HepG2 (cell line): Measurements from ENCODE around the gene ACAD11. TPM values are rescaled to one million over a fixed set of nuclear protein-coding genes. Genes with fewer than 3 reads are reported as not detected.

Experiments used
- ATAC-seq: fragments of 200-7000 bp; cut with Tn5 transposase; 3 replicates; pipeline ENCODE4 v1.9.1; 2020; ENCODE audit warnings: mild to moderate bottlenecking, moderate library complexity
- BruUV-seq: library from RNA; stranded (reverse); fragments of 400-500 nt; replicated peaks from 2 replicates; lab custom pipeline; 2021; lab: Mats Ljungman, UMichigan
- CTCF ChIA-PET: fragments of 300-600 bp; formaldehyde crosslinking; extraction: SDS; loops from one replicate; lab custom pipeline; 2021; ENCODE audit warnings: low total read pairs, inconsistent platforms, low intra/inter-chr PET ratio; lab: Yijun Ruan, JAX
- POLR2A ChIA-PET: fragments of 350-600 bp; sonication (Branson Sonifier 250); formaldehyde crosslinking; loops from one replicate; lab custom pipeline; 2020; ENCODE audit warnings: antibody characterized with exemption, inconsistent platforms; lab: Yijun Ruan, JAX
- DNase-seq: peaks from one replicate; pipeline ENCODE4 v3.0.0-alpha.2; 2015; ENCODE audit warnings: low spot score
- FAIRE-seq: peaks from 3 replicates; lab custom pipeline; 2011; peaks lifted over from hg19 to GRCh38; lab: Jason Lieb, UNC
- H2AFZ ChIP-seq: one replicate; pipeline ENCODE4 v1.6.1; 2011; ENCODE audit warnings: low read length, inconsistent platforms
- H3K27ac ChIP-seq: fragments of 300-600 bp; 3 replicates; pipeline ENCODE4 v1.8.0; 2011; ENCODE audit warnings: mixed run types, mild to moderate bottlenecking, mixed read lengths, low read length, inconsistent platforms; ENCODE audit not compliant: insufficient read depth; ENCODE audit errors: extremely low read length
- H3K27me3 ChIP-seq, 2 experiments: fragments of 200-600 bp in 1 of 2; 2 replicates in 1 of 2; 3 replicates in 1 of 2; pipeline versions ENCODE4 v1.6.0 to v1.8.0; 2011; ENCODE audit warnings: low read length in 2 of 2, mild to moderate bottlenecking in 2 of 2, moderate library complexity in 2 of 2, inconsistent platforms in 1 of 2; ENCODE audit not compliant: insufficient read depth in 2 of 2, control insufficient read depth in 1 of 2
- H3K36me3 ChIP-seq, 2 experiments: fragments of 200-600 bp in 1 of 2; replicated peaks in 1 of 2; 2 replicates in 1 of 2; 3 replicates in 1 of 2; pipeline versions ENCODE4 v1.5.1 to v1.8.0; 2011; ENCODE audit warnings: low read length in 2 of 2, inconsistent platforms in 1 of 2; ENCODE audit not compliant: insufficient read depth in 2 of 2, control insufficient read depth in 1 of 2
- H3K4me1 ChIP-seq: 2 replicates; pipeline ENCODE4 v1.5.1; 2012; ENCODE audit warnings: low read length, inconsistent platforms; ENCODE audit not compliant: insufficient read depth
- H3K4me2 ChIP-seq: 2 replicates; pipeline ENCODE4 v1.6.0; 2011; ENCODE audit warnings: low read depth, low read length, inconsistent platforms
- H3K4me3 ChIP-seq, 3 experiments: fragments of 200-600 bp in 1 of 3; sonication (generic), shearing (Covaris generic) in 1 of 3; replicated peaks in 1 of 3; 2 replicates each; pipeline ENCODE4 v1.5.1; 2011 to 2016; ENCODE audit warnings: low read length in 3 of 3, inconsistent platforms in 2 of 3, low read depth in 2 of 3, mild to moderate bottlenecking in 2 of 3, control low read depth in 1 of 3, mixed read lengths in 1 of 3; ENCODE audit not compliant: insufficient read depth in 1 of 3
- H3K79me2 ChIP-seq: one replicate; pipeline ENCODE4 v1.6.1; 2011; ENCODE audit warnings: low read length, inconsistent platforms; ENCODE audit not compliant: insufficient read depth
- H3K9ac ChIP-seq: 2 replicates; pipeline ENCODE4 v1.6.0; 2011; ENCODE audit warnings: mild to moderate bottlenecking, low read depth, low read length, inconsistent platforms; ENCODE audit not compliant: insufficient read depth
- H3K9me3 ChIP-seq: 2 replicates; pipeline ENCODE4 v1.5.1; 2012; ENCODE audit warnings: mild to moderate bottlenecking, low read length
- H4K20me1 ChIP-seq: 2 replicates; pipeline ENCODE4 v1.6.0; 2011; ENCODE audit warnings: inconsistent platforms, mild to moderate bottlenecking, low read length, moderate library complexity; ENCODE audit not compliant: insufficient read depth
- IRF9 ChIP-seq: sonication (generic); formaldehyde crosslinking; IDR thresholded peaks from 2 replicates; pipeline ENCODE4 v1.8.0; 2022; ENCODE audit warnings: missing genetic modification reagents, mild to moderate bottlenecking, borderline replicate concordance
- ZBTB25 ChIP-seq: IDR thresholded peaks from 2 replicates; pipeline ENCODE4 v1.6.1; 2018; ENCODE audit warnings: missing genetic modification reagents
- ZNF317 ChIP-seq: sonication (generic); formaldehyde crosslinking; IDR thresholded peaks from 2 replicates; pipeline ENCODE4 v1.5.0; 2020; ENCODE audit warnings: mild to moderate bottlenecking, missing genetic modification reagents
- ZNF407 ChIP-seq: sonication (generic); formaldehyde crosslinking; IDR thresholded peaks from one replicate; pipeline ENCODE4 v1.5.1; 2020; ENCODE audit warnings: mild to moderate bottlenecking, missing genetic modification reagents; ENCODE audit errors: not compliant biosample characterization
- ZNF619 ChIP-seq: sonication (generic); formaldehyde crosslinking; IDR thresholded peaks from 2 replicates; pipeline ENCODE4 v1.4.0; 2020; ENCODE audit warnings: mild to moderate bottlenecking, missing genetic modification reagents
- ZNF720 ChIP-seq: sonication (generic); formaldehyde crosslinking; IDR thresholded peaks from 2 replicates; pipeline ENCODE4 v1.4.0; 2020; ENCODE audit warnings: missing genetic modification reagents
- WGBS: methylation state at CpG from one replicate; pipeline ENCODE4 v1.1.6; 2017; ENCODE audit warnings: low lambda C conversion rate; 5-methylcytosine and 5-hydroxymethylcytosine counted together
- in situ Hi-C: cut with HindIII; loops from 2 replicates; pipeline ENCODE4 v1.10.0; 2017; ENCODE audit warnings: low pct_unique_long_range_greater_than_20kb; ENCODE audit not compliant: extremely low pct_ligation_motif_present
- intact Hi-C: fragments of 100-400 bp; cut with micrococcal nuclease; formaldehyde crosslinking; loops from one replicate; pipeline ENCODE4 v1.10.0; 2022; ENCODE audit not compliant: unreplicated experiment
- polyA plus RNA-seq, 8 experiments: library from polyadenylated mRNA; depleted of rRNA in 3 of 8; stranded (reverse) in 7 of 8; unstranded in 1 of 8; fragments of >200 nt; fragmentation: Illumina TruSeq in 4 of 8; extraction: Trizol in 4 of 8; gene quantifications; 2 replicates each; pipeline versions ENCODE4 v1.2.1 to v1.2.3, GENCODE V29; 2011 to 2016; ENCODE audit warnings: low read depth in 4 of 8, missing spikeins in 1 of 8, mixed read lengths in 1 of 8; ENCODE audit not compliant: insufficient read depth in 1 of 8
- total RNA-seq, 5 experiments: library from RNA; depleted of rRNA; stranded (reverse); fragments of >200 nt; fragmentation: Illumina TruSeq; extraction: Trizol; gene quantifications; 2 replicates each; pipeline ENCODE4 v1.2.3, GENCODE V29; 2016; ENCODE audit warnings: low read depth in 1 of 5

The ACAD11 gene
- total and polyA plus RNA-seq, 2 of the 13 experiments (the other 11 are each of a cell fraction or from before 2014, with no cell fraction given) = 30.6 to 56.9 TPM

- Histone ChIP-seq H3K9me3 (no peaks in the 10 kb centered on the region), H3K4me3 (no peak overlapping the region), H3K36me3 (peaks cover 2 to 14% of the 10 kb centered on the region in 2 experiments; a peak in 2 of 5 replicates), H3K9ac (no peak overlapping the region), H3K27ac (no peak overlapping the region), H2AFZ (no peak overlapping the region), H3K79me2 (no peaks in the 10 kb centered on the region), H3K4me2 (no peak overlapping the region), H3K27me3 (no peaks in the 10 kb centered on the region), H4K20me1 (no peaks in the 10 kb centered on the region), H3K4me1 (no peaks in the 10 kb centered on the region)
- no TSS peak for BruUV-seq
- WGBS = 90% methylated on average over 2 of the region's 2 CpGs
- ATAC-seq (no peak), DNase-seq (no peak), FAIRE-seq (no peak)
- CTCF ChIA-PET = no interaction called here
- POLR2A ChIA-PET = no interaction called here
- no peak for TF ChIP-seq ZBTB25 (CRISPR knock-in tag)
- no peak for TF ChIP-seq IRF9 (CRISPR knock-in tag)
- TF ChIP-seq ZNF317 (CRISPR knock-in tag) = no peak
- no peak for TF ChIP-seq ZNF720 (CRISPR knock-in tag)
- TF ChIP-seq ZNF407 (CRISPR knock-in tag) = no peak
- no peak for TF ChIP-seq ZNF619 (CRISPR knock-in tag)
- in situ Hi-C loops = no loop called here
- intact Hi-C loops = no loop called here
These were observed 89.6 kb downstream of the ACAD11 start for GRCh38 chr3:132570016-132570415.
